Measurements from ENCODE around the gene MIA3.

MIA3 gene

DNA sequence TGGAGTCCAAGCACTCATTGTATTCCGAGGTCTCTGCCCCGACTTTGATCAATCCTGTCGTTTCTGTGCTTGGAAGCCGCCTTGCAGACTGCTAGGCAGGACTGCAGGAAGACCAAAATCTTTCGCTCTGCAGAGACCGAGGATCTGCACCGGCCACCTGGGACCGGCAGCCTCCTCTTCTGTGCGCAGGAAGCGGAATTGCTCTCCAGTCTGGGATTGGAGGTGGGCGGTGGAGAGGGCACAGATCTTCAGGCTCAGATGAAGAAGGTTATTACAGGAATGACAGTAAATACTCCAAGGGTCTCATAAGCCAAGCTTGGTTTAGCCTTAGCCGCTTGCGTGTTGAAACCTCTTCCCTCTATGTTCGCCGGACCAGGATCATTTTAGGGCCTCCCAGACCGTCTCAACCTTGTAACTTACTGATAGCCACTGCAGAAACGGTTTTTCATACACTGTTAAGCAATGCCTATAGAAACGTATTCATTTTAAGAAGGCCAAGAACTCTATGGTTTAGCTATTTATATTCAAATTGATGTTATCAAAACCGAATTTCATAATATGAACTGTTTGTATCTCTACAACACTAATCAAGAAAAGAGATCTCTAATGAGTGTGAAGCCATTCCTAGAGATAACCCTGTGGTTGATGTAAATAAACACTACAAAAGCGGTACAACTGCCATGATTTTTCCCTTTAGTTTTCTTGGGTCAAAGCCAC lies 1.1 kb downstream of the MIA3 start:
- peak; percentile 15 for DNase-seq (ENCODE audit: low spot score)

GRCh38 chr1:222620566-222620965 lies 2.7 kb downstream of the MIA3 start:
- DNase-seq (ENCODE audit: low spot score), result no peak

DNA sequence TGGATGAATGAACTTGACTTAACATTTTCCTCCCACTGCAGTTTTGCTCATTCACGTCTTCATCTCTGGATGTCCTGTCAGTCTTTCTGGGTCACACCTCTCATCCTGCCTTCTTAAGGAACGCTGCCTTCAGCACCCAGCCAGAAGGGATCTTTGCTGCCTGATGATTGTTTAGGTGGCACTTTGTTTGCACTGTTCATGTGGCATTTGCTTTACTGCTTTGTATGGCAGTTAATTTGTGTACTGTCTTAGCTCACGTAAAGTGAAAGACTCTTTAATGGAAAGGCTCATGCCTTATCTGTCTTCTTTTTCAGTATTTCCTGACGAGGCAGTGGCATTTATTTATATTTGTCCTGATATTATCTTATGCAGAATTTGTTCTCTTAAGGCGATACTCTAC lies 4.9 kb downstream of the MIA3 start:
- no peak for DNase-seq (ENCODE audit: low spot score)

GRCh38 chr1:222623458-222623857 lies 5.6 kb downstream of the MIA3 start:
- no peak for DNase-seq (ENCODE audit: low spot score)

GRCh38 chr1:222624214-222624613 lies 6.3 kb downstream of the MIA3 start:
- no peak for DNase-seq (ENCODE audit: low spot score)

GRCh38 chr1:222627232-222627631 lies 9.3 kb downstream of the MIA3 start:
- DNase-seq (ENCODE audit: low spot score), result no peak

DNA sequence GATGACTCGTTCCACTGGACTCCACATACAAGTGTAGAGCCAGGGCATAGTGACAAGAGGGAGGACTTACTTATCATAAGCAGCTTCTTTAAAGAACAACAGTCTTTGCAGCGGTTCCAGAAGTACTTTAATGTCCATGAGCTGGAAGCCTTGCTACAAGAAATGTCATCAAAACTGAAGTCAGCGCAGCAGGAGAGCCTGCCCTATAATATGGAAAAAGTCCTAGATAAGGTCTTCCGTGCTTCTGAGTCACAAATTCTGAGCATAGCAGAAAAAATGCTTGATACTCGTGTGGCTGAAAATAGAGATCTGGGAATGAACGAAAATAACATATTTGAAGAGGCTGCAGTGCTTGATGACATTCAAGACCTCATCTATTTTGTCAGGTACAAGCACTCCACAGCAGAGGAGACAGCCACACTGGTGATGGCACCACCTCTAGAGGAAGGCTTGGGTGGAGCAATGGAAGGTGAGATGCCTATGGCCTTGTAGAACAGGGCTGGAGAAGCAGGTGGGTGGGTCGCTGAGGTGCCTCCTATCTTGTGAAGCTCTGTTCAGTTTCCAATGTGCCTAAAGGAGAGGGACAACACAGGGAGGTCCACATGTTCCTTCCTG lies 12.1 kb downstream of the MIA3 start:
- DNase-seq (ENCODE audit: low spot score), result no peak

GRCh38 chr1:222631611-222632208 lies 13.8 kb downstream of the MIA3 start:
- DNase-seq (ENCODE audit: low spot score), result no peak

DNA sequence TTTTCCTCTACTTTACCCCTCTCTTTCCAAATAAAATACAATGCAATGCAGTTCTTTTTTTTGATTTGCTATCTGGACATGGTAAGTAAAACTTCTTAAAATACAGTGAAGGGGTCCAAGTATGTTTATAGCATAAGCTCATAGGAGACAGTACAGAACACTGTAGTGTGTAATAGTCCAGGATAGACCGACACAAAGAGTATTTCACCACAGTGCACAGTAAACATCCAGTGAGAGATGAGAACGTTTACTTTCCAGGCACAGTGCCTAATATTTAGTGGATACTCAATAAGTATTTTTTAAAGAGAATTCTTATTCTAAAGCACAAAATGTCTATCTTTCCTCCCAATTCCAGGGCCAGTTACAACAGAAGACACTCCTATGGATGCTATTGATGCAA lies 14.9 kb downstream of the MIA3 start:
- DNase-seq (ENCODE audit: low spot score), result no peak

DNA sequence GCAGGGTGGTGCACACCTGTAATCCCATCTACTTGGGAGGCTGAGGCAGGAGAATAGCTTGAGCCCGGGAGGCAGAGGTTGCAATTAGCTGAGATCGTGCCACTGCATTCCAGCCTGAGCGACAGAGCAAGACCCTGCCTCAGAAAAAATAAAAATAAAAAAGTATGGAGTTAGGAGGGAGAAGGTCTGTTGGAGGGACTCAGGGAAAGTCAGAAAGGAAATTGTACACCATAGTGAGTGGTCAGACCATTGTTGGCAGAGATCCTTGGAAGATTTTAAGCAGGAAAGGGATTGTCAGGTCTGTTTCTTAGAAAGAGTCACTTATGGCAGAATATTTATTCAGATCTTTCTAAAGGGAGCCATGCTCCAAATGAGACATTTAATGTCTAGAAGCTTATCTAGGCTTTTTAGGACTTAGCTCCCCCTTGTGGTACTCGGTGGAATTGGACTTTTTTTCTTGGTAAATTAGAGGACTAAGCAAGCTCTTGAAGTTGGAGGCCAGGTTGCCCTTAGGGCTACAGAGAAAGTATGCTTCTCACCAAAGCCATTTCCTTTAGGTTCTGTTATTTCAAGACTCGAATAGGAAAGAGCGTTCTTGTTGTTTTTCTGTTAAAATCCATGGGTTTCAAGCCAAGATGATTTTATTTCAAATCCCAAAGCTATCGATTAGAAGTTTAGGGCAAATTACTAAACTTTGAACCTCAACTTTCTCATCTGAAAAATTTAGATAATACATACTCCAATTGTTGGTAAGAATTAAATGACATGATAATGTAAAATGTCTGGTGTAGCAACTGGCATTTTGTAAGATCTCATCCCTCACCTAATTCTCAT lies 16.5 kb downstream of the MIA3 start:
- peak; percentile 93 for DNase-seq (ENCODE audit: low spot score)

GRCh38 chr1:222641269-222641948 lies 23.5 kb downstream of the MIA3 start:
- no peak for DNase-seq (ENCODE audit: low spot score)

- no peak for DNase-seq (ENCODE audit: low spot score)
Observed at GRCh38 chr1:222642468-222642867, 24.6 kb downstream of the MIA3 start.

- DNase-seq (ENCODE audit: low spot score), result no peak
Observed at GRCh38 chr1:222643606-222643937, 25.7 kb downstream of the MIA3 start.

DNA sequence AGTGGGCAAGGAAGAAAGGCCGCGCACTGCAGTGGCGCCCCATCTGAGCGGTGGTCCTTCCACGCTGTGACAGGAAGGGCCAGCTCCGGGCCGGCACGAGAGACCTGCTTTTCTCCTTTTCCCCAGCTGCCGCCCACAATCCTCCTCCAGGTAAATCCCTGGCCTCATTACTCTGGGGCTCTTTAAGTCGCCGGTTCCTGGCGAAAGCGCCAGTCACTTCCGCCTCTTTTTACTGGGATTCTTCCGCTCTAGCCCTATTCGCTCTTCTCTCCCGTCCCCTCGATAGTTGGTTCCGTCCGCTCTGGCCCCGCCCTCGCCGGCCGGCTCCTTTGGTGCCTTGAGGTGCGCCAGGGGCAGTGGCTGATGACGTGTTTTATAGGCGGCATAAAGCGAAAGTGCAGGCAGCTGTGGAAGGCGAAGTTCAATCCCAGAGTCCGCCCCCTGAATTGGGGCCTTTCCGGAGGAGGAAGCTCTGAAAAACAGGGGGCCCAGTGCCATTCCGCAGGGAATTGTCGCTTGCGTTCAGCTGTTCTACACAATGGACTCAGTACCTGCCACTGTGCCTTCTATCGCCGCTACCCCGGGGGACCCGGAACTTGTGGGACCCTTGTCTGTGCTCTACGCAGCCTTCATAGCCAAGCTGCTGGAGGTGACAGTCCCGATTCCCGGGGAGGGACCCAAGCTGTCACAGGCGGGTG lies 26.2 kb downstream of the MIA3 start:
- DNase-seq (ENCODE audit: low spot score), result peak; percentile 98

GRCh38 chr1:222644636-222644980 lies 26.7 kb downstream of the MIA3 start:
- no peak for DNase-seq (ENCODE audit: low spot score)

GRCh38 chr1:222652676-222653075 lies 34.8 kb downstream of the MIA3 start:
- DNase-seq (ENCODE audit: low spot score), result no peak

GRCh38 chr1:222653178-222653827 lies 35.4 kb downstream of the MIA3 start:
- DNase-seq (ENCODE audit: low spot score), result no peak

DNA sequence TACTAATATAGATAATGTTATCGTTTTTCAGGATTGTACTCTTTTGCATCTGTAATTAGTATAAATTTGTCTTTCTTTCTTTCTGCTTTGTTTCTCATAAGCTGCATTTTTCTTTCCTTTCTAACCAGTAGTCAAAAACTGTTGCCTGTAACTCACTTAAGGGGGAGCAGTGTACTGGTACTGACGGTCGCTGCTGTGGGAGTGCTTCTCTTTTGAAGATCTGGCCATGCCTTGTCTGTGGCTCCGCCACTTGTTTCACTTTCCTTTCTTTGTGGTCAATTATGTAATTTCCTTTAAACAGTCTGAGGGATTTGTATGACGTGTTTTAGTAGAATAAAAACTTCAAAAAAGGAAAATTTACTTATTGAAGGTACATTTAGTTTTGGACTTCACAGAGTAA lies 37.0 kb downstream of the MIA3 start:
- peak; percentile 51 for DNase-seq (ENCODE audit: low spot score)

DNA sequence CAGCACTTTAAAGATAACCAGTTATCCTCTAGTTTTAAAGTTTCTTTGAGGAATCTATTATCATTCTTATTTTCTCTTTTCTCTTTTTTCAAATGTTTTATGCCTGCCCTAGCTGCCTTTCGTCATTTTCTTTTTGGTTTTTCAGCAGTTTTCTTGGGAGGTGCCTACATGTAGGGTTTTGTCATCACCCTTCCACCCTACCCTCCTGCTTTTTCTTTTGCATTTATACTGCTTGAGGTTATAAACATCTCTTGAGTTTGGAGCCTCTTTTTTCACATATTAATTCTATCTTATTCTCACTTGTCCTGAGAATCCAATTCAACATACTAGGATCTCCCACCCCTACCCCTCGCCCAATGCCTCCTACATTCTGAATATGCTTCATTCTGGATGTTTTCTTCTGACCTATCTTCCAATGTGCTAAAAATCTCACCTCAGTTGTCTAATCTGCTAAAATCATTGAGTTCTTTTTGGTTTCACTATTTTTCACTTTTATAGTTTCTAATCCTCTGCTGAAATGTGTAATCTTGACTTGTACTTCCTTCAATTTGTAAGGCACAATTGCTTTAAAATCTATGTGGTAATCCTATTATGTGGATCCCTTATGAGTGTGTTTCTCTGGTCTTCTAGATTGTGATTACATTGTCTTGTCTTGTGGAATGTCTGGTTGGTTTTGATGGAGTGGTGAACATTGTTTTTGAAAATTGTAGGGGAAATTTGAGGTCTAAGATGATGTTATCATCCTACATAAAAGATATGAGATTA lies 38.7 kb downstream of the MIA3 start:
- DNase-seq (ENCODE audit: low spot score), result no peak

- no peak for DNase-seq (ENCODE audit: low spot score)
Observed at GRCh38 chr1:222657899-222658298, 40.0 kb downstream of the MIA3 start.
